RKO (cell line): ENCODE data around the gene TMEM117.
"Not testable (repeated sequence)": the region's sequence is repeated elsewhere in the genome, so short reads cannot be mapped to it uniquely, and the experiment has no call there.

Experiments
- DNase-seq: peaks from one replicate; pipeline ENCODE4 v3.0.0-alpha.2; 2016; ENCODE audit warnings: low spot score

Gene TMEM117

GRCh38 chr12:44100264-44100663 is 264.4 kb downstream of the TMEM117 start:
- no peak for DNase-seq

DNA sequence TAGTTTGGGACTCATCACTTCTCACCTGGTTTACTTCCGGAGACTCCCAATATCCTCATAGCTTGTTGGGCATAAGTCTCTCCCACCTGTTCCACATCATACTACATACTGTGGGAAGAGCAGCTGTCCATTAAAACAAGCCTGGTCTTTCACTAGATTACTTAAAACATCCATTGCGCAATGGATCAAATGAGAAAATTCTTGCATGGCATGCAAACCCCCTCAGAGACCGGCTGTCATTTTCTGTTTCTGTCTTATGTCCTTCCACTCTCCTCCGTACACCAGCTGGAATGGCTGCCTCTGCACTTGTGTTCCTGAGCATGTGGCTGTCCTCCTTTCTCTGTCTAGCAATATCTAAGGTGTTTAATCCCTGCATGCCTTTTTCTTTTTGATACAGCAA is 265.6 kb downstream of the TMEM117 start:
- no peak for DNase-seq

DNA sequence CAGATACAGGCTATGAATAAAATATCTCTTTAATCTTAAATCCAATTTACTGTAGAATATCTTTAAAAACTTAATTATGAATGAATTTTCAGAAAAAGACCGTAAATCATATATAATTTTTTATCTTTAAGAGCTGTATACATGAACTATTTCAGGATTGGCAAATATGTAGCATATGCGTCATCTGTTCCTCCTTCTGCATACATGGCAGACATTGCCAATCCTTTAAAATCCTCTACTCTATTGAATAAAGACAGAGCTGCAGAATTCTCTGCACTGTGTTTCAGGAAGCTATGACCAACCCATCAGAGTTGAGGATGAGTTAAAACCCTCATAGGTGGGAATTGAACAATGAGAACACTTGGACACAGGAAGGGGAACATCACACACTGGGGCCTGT is 279.0 kb downstream of the TMEM117 start:
- DNase-seq: no peak

DNA sequence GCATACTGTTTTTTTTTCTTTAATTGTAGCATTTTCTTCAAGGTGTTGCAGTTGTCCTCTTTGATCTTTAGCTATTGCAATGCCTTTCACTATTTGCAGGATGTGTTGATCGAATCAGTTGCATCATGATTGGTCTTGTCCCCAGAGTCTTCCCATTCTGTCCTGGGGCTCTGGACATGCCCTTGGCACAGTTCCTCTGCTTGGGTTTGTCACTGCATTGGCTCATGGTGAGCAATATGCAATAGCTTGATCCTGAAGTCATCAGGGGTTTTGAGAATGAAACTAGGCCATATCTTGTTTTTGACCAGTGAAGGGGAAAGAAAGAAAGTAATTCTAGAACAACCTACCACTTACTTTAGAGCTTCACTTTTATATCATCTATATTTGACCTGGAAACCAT is 281.5 kb downstream of the TMEM117 start:
- peak; percentile 9 for DNase-seq

DNA sequence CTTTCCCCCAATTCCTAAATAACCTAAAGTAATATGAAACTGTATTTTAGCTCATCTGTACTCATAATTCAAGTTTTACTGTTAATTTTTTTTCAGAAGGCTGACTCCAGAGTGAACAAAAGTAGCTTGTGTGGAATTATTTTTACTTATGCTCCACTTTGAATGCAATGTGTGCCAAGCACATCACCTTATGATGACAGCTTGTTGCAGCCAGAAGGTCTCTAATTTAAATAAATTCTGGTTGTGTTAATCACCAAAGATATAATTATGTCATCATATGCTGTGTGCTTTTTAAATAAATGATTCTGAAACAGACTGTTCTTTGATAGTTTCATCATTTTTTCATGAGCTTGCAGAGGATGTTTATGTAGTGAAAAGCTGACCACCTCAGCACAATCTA is 283.1 kb downstream of the TMEM117 start:
- DNase-seq: no peak

DNA sequence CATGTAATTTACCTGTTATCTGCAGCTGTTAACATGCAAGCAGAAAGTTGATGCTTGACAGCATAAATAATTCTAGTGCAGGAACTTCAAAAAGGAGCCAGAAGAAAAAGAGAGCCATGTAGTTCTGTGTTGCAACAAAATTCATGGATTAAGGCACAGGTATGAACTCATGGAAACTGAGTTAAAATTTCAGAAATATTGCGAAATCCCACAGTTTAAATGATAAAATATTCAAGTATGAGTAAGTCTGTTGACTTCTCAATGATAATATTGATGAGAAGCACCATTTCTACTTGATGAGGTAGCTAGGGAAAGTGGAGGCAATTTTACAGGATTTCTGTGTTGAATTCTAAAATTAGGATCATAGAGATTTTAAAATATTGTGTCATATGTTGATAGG is 290.9 kb downstream of the TMEM117 start:
- no peak for DNase-seq

- DNase-seq: no peak
Measured at GRCh38 chr12:44127966-44128710, 292.3 kb downstream of the TMEM117 start.

GRCh38 chr12:44143175-44143574 is 307.3 kb downstream of the TMEM117 start:
- no peak for DNase-seq

- no peak for DNase-seq
Measured at GRCh38 chr12:44148936-44149335, 313.1 kb downstream of the TMEM117 start.

- DNase-seq: no peak
Measured at GRCh38 chr12:44154128-44154527, 318.2 kb downstream of the TMEM117 start.

- DNase-seq: no peak
Measured at GRCh38 chr12:44155358-44155757, 319.5 kb downstream of the TMEM117 start.

DNA sequence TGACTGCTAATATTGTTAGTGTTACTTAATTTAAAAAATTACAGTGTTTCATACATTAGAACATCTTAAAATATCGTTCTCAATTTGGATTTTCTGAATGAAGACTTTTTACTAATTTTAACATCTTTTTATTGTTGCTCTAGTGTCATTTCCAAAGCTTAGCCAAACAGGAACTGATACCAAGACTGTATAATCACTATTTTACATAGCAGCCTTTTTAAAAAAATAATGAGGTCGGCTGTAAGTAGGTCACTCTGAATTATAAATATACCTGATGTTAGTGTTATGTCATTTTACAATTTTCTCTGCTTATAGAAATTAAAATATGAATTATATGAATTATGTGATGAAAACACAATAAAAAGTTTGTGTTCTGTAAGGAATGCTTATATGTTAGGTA is 321.5 kb downstream of the TMEM117 start:
- DNase-seq: no peak

GRCh38 chr12:44158746-44159145 is 322.9 kb downstream of the TMEM117 start:
- no peak for DNase-seq

- no peak for DNase-seq
Measured at GRCh38 chr12:44159216-44159615, 323.3 kb downstream of the TMEM117 start.

DNA sequence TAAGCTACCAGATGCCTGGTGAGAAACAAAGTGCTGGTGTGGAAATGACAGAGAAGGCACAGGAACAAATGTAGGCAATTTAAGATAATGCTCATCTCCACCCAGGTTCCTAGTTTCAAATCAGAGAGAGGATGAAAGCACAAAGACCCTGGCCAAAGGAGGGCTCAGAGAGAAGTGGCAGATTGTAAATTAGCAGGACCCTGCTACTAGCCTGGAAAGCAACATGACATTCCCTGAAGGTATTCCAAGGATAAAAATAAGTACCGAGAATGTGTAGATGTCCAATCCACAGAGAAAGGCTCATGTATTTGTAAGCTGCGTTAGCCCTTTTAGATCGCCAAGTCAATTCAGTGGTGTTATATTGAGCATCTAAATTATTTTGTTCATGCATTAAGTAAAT is 324.0 kb downstream of the TMEM117 start:
- no peak for DNase-seq

DNA sequence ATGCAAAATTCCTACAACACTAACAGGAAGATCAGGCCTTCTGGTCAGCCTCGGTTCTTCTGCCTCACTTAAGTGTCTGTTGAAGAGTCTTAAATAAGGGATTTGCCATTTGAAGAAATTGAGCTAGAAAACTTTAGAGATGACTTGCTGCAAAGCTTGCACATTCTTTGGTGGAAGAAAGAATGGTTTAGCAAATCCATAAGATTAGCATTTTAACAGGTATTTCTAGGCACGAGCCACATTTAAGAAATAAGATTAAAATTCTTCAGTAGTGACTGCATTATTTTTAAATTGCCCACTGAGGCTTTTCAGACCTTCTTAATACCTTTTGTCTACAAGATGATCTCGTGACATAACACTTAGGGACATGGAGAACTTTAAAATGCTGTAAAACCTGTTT is 327.1 kb downstream of the TMEM117 start:
- DNase-seq: no peak

- no peak for DNase-seq
Measured at GRCh38 chr12:44174053-44174452, 338.2 kb downstream of the TMEM117 start.

DNA sequence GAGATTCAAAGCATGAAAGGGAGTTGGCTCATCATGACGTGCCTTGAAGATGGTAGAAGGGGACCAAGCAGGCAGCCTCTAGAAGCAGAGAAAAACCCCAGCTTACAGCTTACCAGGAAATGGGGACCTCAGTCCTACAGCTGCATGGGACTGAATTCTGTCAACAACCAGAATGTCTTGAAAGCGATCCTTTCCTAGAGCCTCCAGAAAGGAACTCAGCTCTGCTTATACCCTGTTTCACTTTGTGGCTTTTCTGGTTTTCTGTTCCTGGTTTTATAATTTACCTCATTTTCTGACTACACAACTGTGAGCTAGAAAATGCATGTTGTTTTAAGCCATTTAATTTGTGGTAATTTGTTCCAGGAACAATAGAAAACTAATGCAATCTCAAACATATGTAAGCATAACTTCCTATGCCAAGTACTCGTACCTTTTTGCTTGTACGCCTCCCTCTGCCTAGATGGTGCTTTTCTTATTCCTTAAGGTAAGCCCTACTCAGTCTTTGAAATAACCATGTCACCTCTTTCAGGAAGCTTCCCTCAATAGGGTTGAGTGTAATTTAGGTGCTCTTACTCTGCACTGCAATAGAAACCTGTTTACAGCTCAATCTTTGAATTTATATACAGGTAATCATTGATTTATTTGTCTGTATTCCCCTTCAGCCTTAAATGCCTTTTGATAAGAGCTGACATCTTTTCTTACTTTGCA is 348.8 kb downstream of the TMEM117 start:
- DNase-seq: no peak

DNA sequence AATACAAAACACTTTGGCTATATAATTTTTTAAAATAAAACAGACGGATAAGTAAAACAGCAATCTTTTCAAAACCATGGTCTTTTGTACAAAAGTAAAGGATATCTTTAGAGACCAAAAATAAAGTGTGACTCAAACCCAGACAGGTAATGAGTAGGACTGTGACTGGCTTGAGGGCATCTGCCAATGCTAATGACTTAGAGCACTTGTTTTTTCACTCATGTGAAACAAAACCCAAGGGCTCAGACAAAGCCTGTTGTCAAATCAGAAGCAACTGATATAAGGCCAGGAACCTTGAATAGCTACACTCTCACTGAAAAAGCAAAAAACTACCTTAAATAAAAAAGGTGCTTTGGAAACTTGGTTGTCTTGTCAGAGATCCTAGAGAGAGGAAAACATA is 357.4 kb downstream of the TMEM117 start:
- DNase-seq: no peak

DNA sequence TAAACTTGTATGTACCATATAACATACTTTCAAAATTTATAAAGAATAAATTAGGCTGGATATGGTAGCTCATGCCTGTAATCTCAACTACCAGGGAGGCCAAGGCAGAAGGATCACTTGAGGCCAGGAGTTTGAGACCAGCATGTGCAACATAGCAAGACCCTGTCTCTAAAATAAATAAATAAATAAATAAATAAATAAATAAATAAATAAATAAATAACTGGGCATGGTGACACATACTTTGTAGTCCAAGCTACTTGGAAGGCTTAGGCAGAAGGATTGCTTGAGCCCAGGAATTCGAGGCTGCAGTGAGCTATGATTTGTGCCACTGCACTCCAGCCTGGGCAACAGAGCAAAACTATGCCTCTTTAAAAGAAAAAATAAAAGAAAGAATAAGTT is 359.8 kb downstream of the TMEM117 start:
- DNase-seq: not testable (repeated sequence)

- no peak for DNase-seq
Measured at GRCh38 chr12:44206045-44206444, 370.2 kb downstream of the TMEM117 start.

DNA sequence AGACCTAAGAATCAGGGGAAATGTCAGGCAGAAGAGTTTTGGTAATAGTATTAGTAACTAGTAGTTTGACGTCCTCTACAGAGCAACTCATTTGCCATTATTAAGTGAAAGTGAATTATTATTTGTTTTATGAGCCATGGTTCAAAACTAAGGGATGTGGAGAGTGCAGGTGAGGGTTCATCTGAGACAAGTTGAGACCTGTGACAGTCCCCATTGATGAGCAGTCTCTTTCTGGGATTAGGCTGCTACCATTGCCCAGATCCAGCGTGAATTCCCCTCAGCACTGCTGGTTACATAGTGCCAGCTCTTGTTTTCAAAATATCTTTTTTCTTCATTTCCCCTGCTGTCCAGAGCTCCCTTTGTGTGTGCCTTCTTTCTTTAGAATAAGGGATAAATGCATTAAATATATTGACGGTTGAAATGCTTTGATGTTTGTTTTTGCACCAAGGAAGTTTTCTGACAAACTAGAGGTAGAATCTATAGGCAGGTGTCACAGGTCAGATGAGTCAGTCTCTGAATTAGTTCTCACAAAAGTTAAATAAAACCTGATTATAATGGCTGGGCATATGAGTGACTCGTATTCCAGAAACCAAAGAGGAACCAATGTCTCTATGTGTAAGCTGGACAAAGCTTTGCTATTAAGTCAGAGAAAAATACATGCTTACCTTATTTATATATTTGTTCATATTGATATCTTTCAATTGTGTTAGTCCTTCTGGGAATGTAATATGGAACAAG is 381.4 kb downstream of the TMEM117 start:
- DNase-seq: no peak

DNA sequence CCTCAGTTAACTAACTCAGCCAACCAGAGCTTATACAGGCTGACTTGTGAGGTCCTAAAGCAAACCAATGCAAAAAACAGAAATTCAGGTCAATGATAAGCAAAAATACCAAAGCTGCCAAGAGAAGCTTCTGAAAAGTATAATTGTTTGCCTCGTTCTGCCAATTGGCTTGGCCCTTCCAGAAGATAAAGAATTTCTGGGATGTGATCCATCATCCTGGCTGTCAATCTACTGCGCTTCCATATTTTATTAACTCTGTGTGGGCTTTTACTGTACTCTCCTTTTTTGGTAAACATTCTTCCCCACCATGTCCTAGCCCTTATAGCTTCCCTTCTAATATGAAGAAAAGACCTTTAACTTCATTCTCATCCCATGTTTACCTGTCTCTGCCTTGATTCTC is 387.9 kb downstream of the TMEM117 start:
- no peak for DNase-seq
